ENCODE results near the gene FASLG. TPM values are rescaled to one million over a fixed set of nuclear protein-coding genes. Genes with fewer than 3 reads are reported as not detected.

The FASLG gene
- total and polyA plus RNA-seq, 10 of the 15 experiments (the other 5 are each of a cell fraction or from before 2014, with no cell fraction given): 0.05 to 4.0 (median 0.09) TPM; not detected in 2

DNA sequence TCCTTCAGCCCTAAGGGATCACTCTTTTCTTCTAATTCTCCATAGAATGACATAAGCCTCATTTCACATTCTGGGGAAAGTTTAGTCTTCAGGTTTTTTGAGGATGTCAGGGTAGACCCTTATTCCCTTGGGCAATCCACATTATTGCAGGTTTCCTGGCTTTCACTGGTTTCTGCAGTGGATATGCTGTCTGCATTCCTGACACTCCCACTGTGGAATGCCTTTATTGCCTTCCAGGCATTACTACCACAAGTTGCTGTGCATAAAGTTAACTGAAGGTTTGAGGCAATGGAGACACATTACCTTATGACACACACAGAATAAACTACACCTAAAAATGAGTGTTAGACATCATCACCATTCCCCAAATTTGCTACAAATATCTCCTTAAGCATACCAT lies 12.7 kb downstream of the FASLG start (continued):
- TF ChIP-seq, protein P1, sequence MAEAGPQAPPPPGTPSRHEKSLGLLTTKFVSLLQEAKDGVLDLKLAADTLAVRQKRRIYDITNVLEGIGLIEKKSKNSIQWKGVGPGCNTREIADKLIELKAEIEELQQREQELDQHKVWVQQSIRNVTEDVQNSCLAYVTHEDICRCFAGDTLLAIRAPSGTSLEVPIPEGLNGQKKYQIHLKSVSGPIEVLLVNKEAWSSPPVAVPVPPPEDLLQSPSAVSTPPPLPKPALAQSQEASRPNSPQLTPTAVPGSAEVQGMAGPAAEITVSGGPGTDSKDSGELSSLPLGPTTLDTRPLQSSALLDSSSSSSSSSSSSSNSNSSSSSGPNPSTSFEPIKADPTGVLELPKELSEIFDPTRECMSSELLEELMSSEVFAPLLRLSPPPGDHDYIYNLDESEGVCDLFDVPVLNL (IDR thresholded peaks at IDR 0.05; ENCODE audit: low read depth, low read length): no peak
- TF ChIP-seq, protein P2, sequence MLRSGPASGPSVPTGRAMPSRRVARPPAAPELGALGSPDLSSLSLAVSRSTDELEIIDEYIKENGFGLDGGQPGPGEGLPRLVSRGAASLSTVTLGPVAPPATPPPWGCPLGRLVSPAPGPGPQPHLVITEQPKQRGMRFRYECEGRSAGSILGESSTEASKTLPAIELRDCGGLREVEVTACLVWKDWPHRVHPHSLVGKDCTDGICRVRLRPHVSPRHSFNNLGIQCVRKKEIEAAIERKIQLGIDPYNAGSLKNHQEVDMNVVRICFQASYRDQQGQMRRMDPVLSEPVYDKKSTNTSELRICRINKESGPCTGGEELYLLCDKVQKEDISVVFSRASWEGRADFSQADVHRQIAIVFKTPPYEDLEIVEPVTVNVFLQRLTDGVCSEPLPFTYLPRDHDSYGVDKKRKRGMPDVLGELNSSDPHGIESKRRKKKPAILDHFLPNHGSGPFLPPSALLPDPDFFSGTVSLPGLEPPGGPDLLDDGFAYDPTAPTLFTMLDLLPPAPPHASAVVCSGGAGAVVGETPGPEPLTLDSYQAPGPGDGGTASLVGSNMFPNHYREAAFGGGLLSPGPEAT (IDR thresholded peaks at IDR 0.05; ENCODE audit: low read depth): no peak
- TF ChIP-seq SRF (IDR thresholded peaks at IDR 0.05; ENCODE audit: low read depth in 2 of 2, low read length in 2 of 2): no peak
- no peak for TF ChIP-seq WRNIP1 (IDR thresholded peaks at IDR 0.05; ENCODE audit: borderline replicate concordance, low read depth, low read length)
- no peak for TF ChIP-seq TCF3 (IDR thresholded peaks at IDR 0.05; ENCODE audit: borderline replicate concordance, insufficient read depth, low read depth, low read length)
- TF ChIP-seq SPI1 (IDR thresholded peaks at IDR 0.05; ENCODE audit: borderline replicate concordance, insufficient read depth, low read depth, low read length): no peak
- no peak for TF ChIP-seq ZNF217 (IDR thresholded peaks at IDR 0.05)
- TF ChIP-seq, protein P3, sequence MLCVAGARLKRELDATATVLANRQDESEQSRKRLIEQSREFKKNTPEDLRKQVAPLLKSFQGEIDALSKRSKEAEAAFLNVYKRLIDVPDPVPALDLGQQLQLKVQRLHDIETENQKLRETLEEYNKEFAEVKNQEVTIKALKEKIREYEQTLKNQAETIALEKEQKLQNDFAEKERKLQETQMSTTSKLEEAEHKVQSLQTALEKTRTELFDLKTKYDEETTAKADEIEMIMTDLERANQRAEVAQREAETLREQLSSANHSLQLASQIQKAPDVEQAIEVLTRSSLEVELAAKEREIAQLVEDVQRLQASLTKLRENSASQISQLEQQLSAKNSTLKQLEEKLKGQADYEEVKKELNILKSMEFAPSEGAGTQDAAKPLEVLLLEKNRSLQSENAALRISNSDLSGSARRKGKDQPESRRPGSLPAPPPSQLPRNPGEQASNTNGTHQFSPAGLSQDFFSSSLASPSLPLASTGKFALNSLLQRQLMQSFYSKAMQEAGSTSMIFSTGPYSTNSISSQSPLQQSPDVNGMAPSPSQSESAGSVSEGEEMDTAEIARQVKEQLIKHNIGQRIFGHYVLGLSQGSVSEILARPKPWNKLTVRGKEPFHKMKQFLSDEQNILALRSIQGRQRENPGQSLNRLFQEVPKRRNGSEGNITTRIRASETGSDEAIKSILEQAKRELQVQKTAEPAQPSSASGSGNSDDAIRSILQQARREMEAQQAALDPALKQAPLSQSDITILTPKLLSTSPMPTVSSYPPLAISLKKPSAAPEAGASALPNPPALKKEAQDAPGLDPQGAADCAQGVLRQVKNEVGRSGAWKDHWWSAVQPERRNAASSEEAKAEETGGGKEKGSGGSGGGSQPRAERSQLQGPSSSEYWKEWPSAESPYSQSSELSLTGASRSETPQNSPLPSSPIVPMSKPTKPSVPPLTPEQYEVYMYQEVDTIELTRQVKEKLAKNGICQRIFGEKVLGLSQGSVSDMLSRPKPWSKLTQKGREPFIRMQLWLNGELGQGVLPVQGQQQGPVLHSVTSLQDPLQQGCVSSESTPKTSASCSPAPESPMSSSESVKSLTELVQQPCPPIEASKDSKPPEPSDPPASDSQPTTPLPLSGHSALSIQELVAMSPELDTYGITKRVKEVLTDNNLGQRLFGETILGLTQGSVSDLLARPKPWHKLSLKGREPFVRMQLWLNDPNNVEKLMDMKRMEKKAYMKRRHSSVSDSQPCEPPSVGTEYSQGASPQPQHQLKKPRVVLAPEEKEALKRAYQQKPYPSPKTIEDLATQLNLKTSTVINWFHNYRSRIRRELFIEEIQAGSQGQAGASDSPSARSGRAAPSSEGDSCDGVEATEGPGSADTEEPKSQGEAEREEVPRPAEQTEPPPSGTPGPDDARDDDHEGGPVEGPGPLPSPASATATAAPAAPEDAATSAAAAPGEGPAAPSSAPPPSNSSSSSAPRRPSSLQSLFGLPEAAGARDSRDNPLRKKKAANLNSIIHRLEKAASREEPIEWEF (IDR thresholded peaks at IDR 0.05; ENCODE audit: insufficient replicate concordance, low read depth, low read length): no peak
- no peak for TF ChIP-seq CREM (IDR thresholded peaks at IDR 0.05; ENCODE audit: low read depth)
- no peak for TF ChIP-seq SUPT20H (IDR thresholded peaks at IDR 0.05; ENCODE audit: borderline replicate concordance, control insufficient read depth, low read depth, low read length)

Measured in GM12878 (cell line).